Lower leg skin (tissue), 3 donors: ENCODE measurements around the gene RNF151.

Source experiments
- CTCF ChIP-seq, 3 donors: fragments of 450-650 bp; IDR thresholded peaks; one replicate each; pipeline ENCODE4 v1.5.1; 2016; ENCODE audit warnings: antibody characterized with exemption in 3 of 3, mild to moderate bottlenecking in 3 of 3, moderate library complexity in 2 of 3
- POLR2A ChIP-seq, 2 donors: fragments of 450-650 bp; IDR thresholded peaks; one replicate each; pipeline ENCODE4 v1.6.1; 2016 to 2017; ENCODE audit warnings: antibody characterized with exemption in 2 of 2, mild to moderate bottlenecking in 1 of 2, moderate library complexity in 1 of 2

DNA sequence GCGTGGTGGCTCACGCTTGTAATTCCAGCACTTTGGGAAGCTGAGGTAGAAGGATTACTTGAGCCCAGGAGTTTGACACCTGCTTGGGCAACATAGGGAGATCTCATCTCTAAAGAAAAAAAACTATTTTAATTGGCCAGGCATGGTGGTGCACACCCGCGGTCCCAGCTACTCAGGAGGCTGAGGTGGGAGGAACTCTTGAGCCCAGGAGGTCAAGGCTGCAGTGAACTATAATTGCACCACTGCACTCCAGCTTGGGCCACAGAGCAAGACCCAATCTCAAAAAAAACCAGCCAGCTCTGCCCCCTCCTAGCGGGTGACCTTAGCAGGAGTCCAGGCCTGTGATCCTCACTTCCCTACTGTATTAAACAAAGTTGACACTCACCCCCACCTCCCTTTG, 42.6 kb upstream of the RNF151 start:
- TF ChIP-seq POLR2A (IDR thresholded peaks at IDR 0.05) (no peak), CTCF (IDR thresholded peaks at IDR 0.05) (no peak)
